ENCODE data around the gene UNC5A. TPM values are rescaled to one million over a fixed set of nuclear protein-coding genes. Genes with fewer than 3 reads are reported as not detected.
A peak's percentile ranks its signal among the peaks of the same experiment; 100 is the strongest.

The UNC5A gene
- total and polyA plus RNA-seq, 9 of the 15 experiments (the other 6 are each of a cell fraction or from before 2014, with no cell fraction given) = not detected

DNA sequence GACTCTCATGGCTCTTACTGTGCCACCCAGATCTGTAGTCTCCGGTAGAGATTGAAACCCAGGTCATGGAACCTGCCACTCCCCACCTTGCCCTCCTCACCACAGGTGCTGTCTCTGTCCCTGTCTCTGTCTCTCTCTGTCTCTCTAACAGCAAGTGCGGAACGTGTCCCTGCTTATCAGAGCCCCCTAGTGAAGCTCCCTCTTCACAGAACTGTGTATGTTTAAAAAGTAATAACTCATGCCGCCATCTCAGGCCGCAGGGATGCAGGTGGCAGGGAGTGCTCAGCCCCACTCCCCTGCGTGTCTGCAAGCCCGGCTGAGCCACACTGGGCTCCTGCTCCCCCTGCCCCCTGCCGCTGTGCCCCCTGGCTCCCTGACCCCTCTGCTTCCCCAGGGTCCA lies 43.8 kb downstream of the UNC5A start:
- Histone ChIP-seq H3K36me3 (ENCODE audit: control insufficient read depth, insufficient read depth, low read length) (no peaks in the 10 kb centered on the region), H3K79me2 (ENCODE audit: control insufficient read depth, insufficient read depth, low read length) (no peaks in the 10 kb centered on the region), H4K20me1 (replicated peaks; ENCODE audit: control insufficient read depth, insufficient read depth, low read length) (no peaks in the 10 kb centered on the region; the same call in 1 of the 2 replicates), H3K9me3 (replicated peaks; ENCODE audit: control insufficient read depth, insufficient read depth, low read depth, low read length) (no peaks in the 10 kb centered on the region), H2AFZ (ENCODE audit: low read depth, low read length) (no peak overlapping the region), H3K4me3 (no peak overlapping the region), H3K27ac (ENCODE audit: extremely low read depth, low read depth, low read length) (no peak overlapping the region), H3K27me3 (ENCODE audit: control insufficient read depth in 2 of 2, insufficient read depth in 2 of 2, low read length in 2 of 2) (peaks cover 40 to 86% of the 10 kb centered on the region in 2 experiments), H3K9me1 (ENCODE audit: control insufficient read depth, insufficient read depth, low read length) (peaks cover 3% of the 10 kb centered on the region), H3K4me2 (ENCODE audit: insufficient read depth, low read length) (no peak overlapping the region), H3K9ac (ENCODE audit: insufficient read depth in 1 of 2, low read depth in 2 of 2, low read length in 2 of 2) (no peak overlapping the region), H3K4me1 (replicated peaks in 1 of 2; ENCODE audit: control insufficient read depth in 2 of 2, insufficient read depth in 2 of 2, low read length in 2 of 2) (peaks cover 0 to 21% of the 10 kb centered on the region in 2 experiments; a peak in 1 of 5 replicates)
- no peak for FAIRE-seq
- DNase-seq (ENCODE audit: extremely low read depth in 1 of 4, low spot score in 3 of 4) = no peak
- BruUV-seq (replicated peaks) = no TSS peak
- ATAC-seq = peak; percentile 20; the same call in 1 of the 3 replicates
- ChIA-PET POLR2A (interaction anchor here (0.7 kb wide), 1 partner anchor 288 kb away, joined by 3 read pairs; no protein-coding TSS in a partner anchor), CTCF (ENCODE audit: low intra/inter-chr PET ratio) (no interaction called here)
- intact Hi-C loops (cut with micrococcal nuclease) (no loop called here), in situ Hi-C loops (cut with MboI) (no loop called here)
- TF ChIP-seq RNF2 (IDR thresholded peaks at IDR 0.05) (no peak), MEIS2 (IDR thresholded peaks at IDR 0.05; ENCODE audit: partially characterized antibody) (peak; percentile 34)
- WGBS (ENCODE audit: insufficient coverage, low coverage, missing lambda C conversion rate) = 4% methylated on average over 7 of the region's 8 CpGs

DNA sequence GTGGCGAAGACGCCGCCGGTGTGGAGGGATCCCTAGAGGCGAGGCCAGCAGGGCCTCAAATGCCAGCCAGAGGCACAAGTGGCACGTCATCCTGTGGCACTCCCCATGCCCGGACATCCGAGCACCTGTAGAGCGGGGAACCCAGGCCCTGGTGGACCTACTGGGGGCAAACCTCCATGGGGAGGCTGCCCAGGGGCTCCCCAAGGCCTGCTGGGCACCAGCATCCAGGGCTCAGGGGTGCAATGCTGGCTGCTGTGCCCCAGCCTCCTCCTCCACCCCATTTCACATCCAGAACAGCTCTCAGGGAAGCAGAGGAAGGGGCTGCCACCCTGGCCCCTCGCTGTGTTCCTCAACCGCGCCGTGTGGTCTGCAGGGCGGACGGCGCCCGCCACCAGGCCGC lies 45.2 kb downstream of the UNC5A start:
- Histone ChIP-seq H3K9me3 (replicated peaks; ENCODE audit: control insufficient read depth, insufficient read depth, low read depth, low read length) (no peaks in the 10 kb centered on the region), H3K27me3 (ENCODE audit: control insufficient read depth in 2 of 2, insufficient read depth in 2 of 2, low read length in 2 of 2) (peaks cover 37 to 86% of the 10 kb centered on the region in 2 experiments; a peak in 4 of 5 replicates), H3K79me2 (ENCODE audit: control insufficient read depth, insufficient read depth, low read length) (no peaks in the 10 kb centered on the region), H3K27ac (ENCODE audit: extremely low read depth, low read depth, low read length) (no peak overlapping the region), H4K20me1 (replicated peaks; ENCODE audit: control insufficient read depth, insufficient read depth, low read length) (peaks cover 5% of the 10 kb centered on the region; the same call in 1 of the 2 replicates), H3K4me1 (replicated peaks in 1 of 2; ENCODE audit: control insufficient read depth in 2 of 2, insufficient read depth in 2 of 2, low read length in 2 of 2) (peaks cover 0 to 21% of the 10 kb centered on the region in 2 experiments; a peak in 1 of 5 replicates), H3K4me2 (ENCODE audit: insufficient read depth, low read length) (no peak overlapping the region), H3K9me1 (ENCODE audit: control insufficient read depth, insufficient read depth, low read length) (peaks cover 3% of the 10 kb centered on the region), H3K9ac (ENCODE audit: insufficient read depth in 1 of 2, low read depth in 2 of 2, low read length in 2 of 2) (no peak overlapping the region), H2AFZ (ENCODE audit: low read depth, low read length) (no peak overlapping the region), H3K4me3 (no peak overlapping the region), H3K36me3 (ENCODE audit: control insufficient read depth, insufficient read depth, low read length) (no peaks in the 10 kb centered on the region)
- DNase-seq (ENCODE audit: extremely low read depth in 1 of 4, low spot score in 3 of 4) (no peak), ATAC-seq (no peak), FAIRE-seq (no peak)
- CTCF ChIA-PET (ENCODE audit: low intra/inter-chr PET ratio) = no interaction called here
- POLR2A ChIA-PET = no interaction called here
- in situ Hi-C loops (cut with MboI) = no loop called here
- intact Hi-C loops (cut with micrococcal nuclease) = no loop called here
- no TSS peak for BruUV-seq (replicated peaks)
- 12% methylated on average over 18 of the region's 18 CpGs for WGBS (ENCODE audit: insufficient coverage, low coverage, missing lambda C conversion rate)
- no peak for TF ChIP-seq ZBED1 (IDR thresholded peaks at IDR 0.05)
- TF ChIP-seq, protein P1, sequence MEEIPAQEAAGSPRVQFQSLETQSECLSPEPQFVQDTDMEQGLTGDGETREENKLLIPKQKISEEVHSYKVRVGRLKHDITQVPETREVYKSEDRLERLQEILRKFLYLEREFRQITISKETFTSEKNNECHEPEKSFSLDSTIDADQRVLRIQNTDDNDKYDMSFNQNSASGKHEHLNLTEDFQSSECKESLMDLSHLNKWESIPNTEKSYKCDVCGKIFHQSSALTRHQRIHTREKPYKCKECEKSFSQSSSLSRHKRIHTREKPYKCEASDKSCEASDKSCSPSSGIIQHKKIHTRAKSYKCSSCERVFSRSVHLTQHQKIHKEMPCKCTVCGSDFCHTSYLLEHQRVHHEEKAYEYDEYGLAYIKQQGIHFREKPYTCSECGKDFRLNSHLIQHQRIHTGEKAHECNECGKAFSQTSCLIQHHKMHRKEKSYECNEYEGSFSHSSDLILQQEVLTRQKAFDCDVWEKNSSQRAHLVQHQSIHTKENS (CRISPR knock-in tag; IDR thresholded peaks at IDR 0.05) = no peak
- no peak for TF ChIP-seq U2AF2 (optimal IDR thresholded peaks at IDR 0.05; ENCODE audit: low read depth, low read length)
- no peak for TF ChIP-seq ZNF3 (CRISPR knock-in tag; IDR thresholded peaks at IDR 0.05)
- no peak for TF ChIP-seq ARHGAP35 (IDR thresholded peaks at IDR 0.05; ENCODE audit: partially characterized antibody)
- TF ChIP-seq, protein P2, sequence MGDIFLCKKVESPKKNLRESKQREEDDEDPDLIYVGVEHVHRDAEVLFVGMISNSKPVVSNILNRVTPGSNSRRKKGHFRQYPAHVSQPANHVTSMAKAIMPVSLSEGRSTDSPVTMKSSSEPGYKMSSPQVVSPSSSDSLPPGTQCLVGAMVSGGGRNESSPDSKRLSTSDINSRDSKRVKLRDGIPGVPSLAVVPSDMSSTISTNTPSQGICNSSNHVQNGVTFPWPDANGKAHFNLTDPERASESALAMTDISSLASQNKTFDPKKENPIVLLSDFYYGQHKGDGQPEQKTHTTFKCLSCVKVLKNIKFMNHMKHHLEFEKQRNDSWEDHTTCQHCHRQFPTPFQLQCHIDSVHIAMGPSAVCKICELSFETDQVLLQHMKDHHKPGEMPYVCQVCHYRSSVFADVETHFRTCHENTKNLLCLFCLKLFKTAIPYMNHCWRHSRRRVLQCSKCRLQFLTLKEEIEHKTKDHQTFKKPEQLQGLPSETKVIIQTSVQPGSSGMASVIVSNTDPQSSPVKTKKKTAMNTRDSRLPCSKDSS (IDR thresholded peaks at IDR 0.05; ENCODE audit: low read depth, partially characterized antibody) = no peak
